Measurements from ENCODE around the gene C11orf65.
"Not testable (repeated sequence)": the region's sequence is repeated elsewhere in the genome, so short reads cannot be mapped to it uniquely, and the experiment has no call there.

C11orf65 gene

GRCh38 chr11:108453207-108453835 is 14.0 kb downstream of the C11orf65 start:
- Histone ChIP-seq H3K9me3 (ENCODE audit: control insufficient read depth, low read length) (no peaks in the 10 kb centered on the region), H3K4me3 (ENCODE audit: low read depth, low read length) (no peak overlapping the region)

DNA sequence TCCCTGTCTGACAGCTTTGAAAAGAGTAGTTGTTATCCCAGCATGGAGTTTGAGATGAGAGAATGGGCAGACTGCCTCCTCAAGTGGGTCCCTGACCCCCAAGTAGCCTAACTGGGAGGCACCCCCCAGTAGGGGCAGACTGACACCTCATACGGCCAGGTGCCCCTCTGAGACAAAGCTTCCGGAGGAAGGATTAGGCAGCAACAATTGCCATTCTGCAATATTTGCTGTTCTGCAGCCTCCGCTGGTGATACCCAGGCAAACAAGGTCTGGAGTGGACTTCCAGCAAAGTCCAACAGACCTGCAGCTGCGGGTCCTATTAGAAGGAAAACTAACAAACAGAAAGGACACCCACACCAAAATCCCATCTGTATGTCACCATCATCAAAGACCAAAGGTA is 25.9 kb downstream of the C11orf65 start:
- H3K4me2 ChIP-seq (ENCODE audit: low read length); H3K9ac ChIP-seq; H3K79me2 ChIP-seq; H3K4me1 ChIP-seq; H3K36me3 ChIP-seq (ENCODE audit: control insufficient read depth, insufficient read depth, low read length); H3K9me3 ChIP-seq (ENCODE audit: control insufficient read depth, low read length); H3K4me3 ChIP-seq (ENCODE audit: low read depth, low read length); H3K27ac ChIP-seq; H2AFZ ChIP-seq; H3K27me3 ChIP-seq (ENCODE audit: control insufficient read depth, insufficient read depth, low read length): not testable (repeated sequence)

More at GRCh38 chr11:108453207-108453835, 14.0 kb downstream of the C11orf65 start:
- TF ChIP-seq, protein P1, sequence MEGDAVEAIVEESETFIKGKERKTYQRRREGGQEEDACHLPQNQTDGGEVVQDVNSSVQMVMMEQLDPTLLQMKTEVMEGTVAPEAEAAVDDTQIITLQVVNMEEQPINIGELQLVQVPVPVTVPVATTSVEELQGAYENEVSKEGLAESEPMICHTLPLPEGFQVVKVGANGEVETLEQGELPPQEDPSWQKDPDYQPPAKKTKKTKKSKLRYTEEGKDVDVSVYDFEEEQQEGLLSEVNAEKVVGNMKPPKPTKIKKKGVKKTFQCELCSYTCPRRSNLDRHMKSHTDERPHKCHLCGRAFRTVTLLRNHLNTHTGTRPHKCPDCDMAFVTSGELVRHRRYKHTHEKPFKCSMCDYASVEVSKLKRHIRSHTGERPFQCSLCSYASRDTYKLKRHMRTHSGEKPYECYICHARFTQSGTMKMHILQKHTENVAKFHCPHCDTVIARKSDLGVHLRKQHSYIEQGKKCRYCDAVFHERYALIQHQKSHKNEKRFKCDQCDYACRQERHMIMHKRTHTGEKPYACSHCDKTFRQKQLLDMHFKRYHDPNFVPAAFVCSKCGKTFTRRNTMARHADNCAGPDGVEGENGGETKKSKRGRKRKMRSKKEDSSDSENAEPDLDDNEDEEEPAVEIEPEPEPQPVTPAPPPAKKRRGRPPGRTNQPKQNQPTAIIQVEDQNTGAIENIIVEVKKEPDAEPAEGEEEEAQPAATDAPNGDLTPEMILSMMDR (IDR thresholded peaks at IDR 0.05): no peak
- no peaks in the 10 kb centered on the region for H3K36me3 ChIP-seq (ENCODE audit: control insufficient read depth, insufficient read depth, low read length)
- no peak overlapping the region for H3K9ac ChIP-seq
- no peaks in the 10 kb centered on the region for H3K79me2 ChIP-seq
- no peak overlapping the region for H3K4me2 ChIP-seq (ENCODE audit: low read length)
- H2AFZ ChIP-seq: no peak overlapping the region
- H3K27ac ChIP-seq: no peak overlapping the region
- no peaks in the 10 kb centered on the region for H3K4me1 ChIP-seq
- no peaks in the 10 kb centered on the region for H3K27me3 ChIP-seq (ENCODE audit: control insufficient read depth, insufficient read depth, low read length)

DNA sequence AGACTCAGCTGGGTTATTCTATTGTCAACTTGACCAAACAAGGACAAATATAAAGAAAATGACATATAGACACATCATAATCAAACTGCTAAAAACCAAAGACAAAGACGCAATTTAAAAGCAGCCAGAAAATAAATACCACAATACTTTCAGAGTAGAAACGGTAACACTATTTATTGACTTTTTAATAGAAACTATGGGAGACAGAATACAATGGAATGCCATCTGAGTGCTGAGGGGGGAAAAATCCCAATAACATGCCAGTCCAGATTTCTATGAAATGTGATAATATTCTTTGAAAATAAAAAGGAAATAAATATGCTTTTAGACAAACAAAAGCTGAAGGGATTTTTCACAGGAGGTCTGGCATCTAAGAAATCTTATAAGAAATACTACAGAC is 30.7 kb downstream of the C11orf65 start:
- Histone ChIP-seq H3K9ac (no peak overlapping the region), H3K36me3 (ENCODE audit: control insufficient read depth, insufficient read depth, low read length) (no peaks in the 10 kb centered on the region), H3K4me1 (no peaks in the 10 kb centered on the region), H3K4me2 (ENCODE audit: low read length) (no peak overlapping the region), H3K79me2 (no peaks in the 10 kb centered on the region), H3K4me3 (ENCODE audit: low read depth, low read length) (no peak overlapping the region), H3K27me3 (ENCODE audit: control insufficient read depth, insufficient read depth, low read length) (no peaks in the 10 kb centered on the region), H3K27ac (no peak overlapping the region), H3K9me3 (ENCODE audit: control insufficient read depth, low read length) (no peaks in the 10 kb centered on the region), H2AFZ (no peak overlapping the region)
- TF ChIP-seq, protein P1 (IDR thresholded peaks at IDR 0.05): no peak

- TF ChIP-seq, protein P1 (IDR thresholded peaks at IDR 0.05): no peak
- H3K79me2 ChIP-seq: no peaks in the 10 kb centered on the region
Observed at GRCh38 chr11:108435066-108435465, 32.3 kb downstream of the C11orf65 start.

DNA sequence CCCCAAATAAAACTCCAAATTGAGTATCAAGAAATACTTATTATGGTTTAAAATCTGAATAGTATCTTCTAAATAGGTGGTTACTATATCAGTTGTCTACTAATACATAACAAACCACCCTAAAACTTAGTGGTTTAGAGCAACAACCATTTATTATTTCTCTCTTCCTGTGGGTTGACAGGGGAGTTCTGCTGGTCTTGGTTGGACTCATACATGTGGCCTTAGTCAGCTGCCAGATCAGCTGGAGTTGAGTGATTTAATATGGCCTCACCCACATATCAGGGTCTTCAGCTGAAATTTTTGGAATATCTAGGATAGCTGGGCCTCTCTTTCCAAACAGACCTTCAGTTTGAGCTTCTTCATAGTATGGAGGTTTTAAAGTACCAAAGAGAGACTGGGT is 34.5 kb downstream of the C11orf65 start:
- H3K4me1 ChIP-seq: no peaks in the 10 kb centered on the region
- no peak overlapping the region for H3K4me2 ChIP-seq (ENCODE audit: low read length)
- TF ChIP-seq, protein P1 (IDR thresholded peaks at IDR 0.05): no peak
- H3K27ac ChIP-seq: no peak overlapping the region
- no peaks in the 10 kb centered on the region for H3K36me3 ChIP-seq (ENCODE audit: control insufficient read depth, insufficient read depth, low read length)
- no peaks in the 10 kb centered on the region for H3K27me3 ChIP-seq (ENCODE audit: control insufficient read depth, insufficient read depth, low read length)
- no peak overlapping the region for H2AFZ ChIP-seq
- H3K9me3 ChIP-seq (ENCODE audit: control insufficient read depth, low read length): no peaks in the 10 kb centered on the region
- no peak overlapping the region for H3K9ac ChIP-seq
- no peak overlapping the region for H3K4me3 ChIP-seq (ENCODE audit: low read depth, low read length)
- H3K79me2 ChIP-seq: no peaks in the 10 kb centered on the region

More at GRCh38 chr11:108435066-108435465, 32.3 kb downstream of the C11orf65 start:
- no peak overlapping the region for H2AFZ ChIP-seq
- H3K27ac ChIP-seq: no peak overlapping the region
- no peaks in the 10 kb centered on the region for H3K4me1 ChIP-seq
- no peak overlapping the region for H3K4me2 ChIP-seq (ENCODE audit: low read length)
- H3K9ac ChIP-seq: no peak overlapping the region
- H3K4me3 ChIP-seq (ENCODE audit: low read depth, low read length): no peak overlapping the region
- H3K27me3 ChIP-seq (ENCODE audit: control insufficient read depth, insufficient read depth, low read length): no peaks in the 10 kb centered on the region
- no peaks in the 10 kb centered on the region for H3K9me3 ChIP-seq (ENCODE audit: control insufficient read depth, low read length)
- no peaks in the 10 kb centered on the region for H3K36me3 ChIP-seq (ENCODE audit: control insufficient read depth, insufficient read depth, low read length)

All from parathyroid adenoma (tissue), 2 donors.